DMS 273 treated with DMSO at 0.1 percent for 48 hours (cell line): Measurements from ENCODE around the gene SPG11.

Experiments used
- DNase-seq: peaks from one replicate; lab custom pipeline; 2025; lab: John Stamatoyannopoulos, UW

The SPG11 gene

GRCh38 chr15:44519537-44519936 lies 143.9 kb downstream of the SPG11 start:
- no peak for DNase-seq

GRCh38 chr15:44516436-44516835 lies 147.0 kb downstream of the SPG11 start:
- no peak for DNase-seq
